RWPE2 (cell line): Measurements from ENCODE around the gene CDK5RAP3.

ENCODE experiments used
- ATAC-seq: fragments of 200-7000 bp; cut with Tn5 transposase; 3 replicates; pipeline ENCODE4 v1.9.1; 2021; ENCODE audit warnings: low read depth
- DNase-seq: peaks from one replicate; pipeline ENCODE4 v3.0.0-alpha.2; 2020; ENCODE audit warnings: low spot score
- H3K27ac ChIP-seq: fragments of 450-650 bp; 2 replicates; pipeline ENCODE4 v1.5.1; 2017; ENCODE audit warnings: mild to moderate bottlenecking; ENCODE audit not compliant: poor library complexity, severe bottlenecking
- H3K27me3 ChIP-seq: fragments of 250-450 bp; sonication (Bioruptor Pico); 2 replicates; pipeline ENCODE4 v1.5.1; 2021; ENCODE audit warnings: mild to moderate bottlenecking, moderate library complexity; ENCODE audit not compliant: insufficient read depth, poor library complexity, severe bottlenecking
- H3K36me3 ChIP-seq: fragments of 250-450 bp; sonication (Bioruptor Pico); 2 replicates; pipeline ENCODE4 v1.5.1; 2020; ENCODE audit warnings: low read depth, mild to moderate bottlenecking, moderate library complexity
- H3K4me1 ChIP-seq: fragments of 250-450 bp; sonication (Bioruptor Pico); 2 replicates; pipeline ENCODE4 v1.5.1; 2021; ENCODE audit warnings: mild to moderate bottlenecking, moderate library complexity; ENCODE audit not compliant: insufficient read depth, poor library complexity, severe bottlenecking
- H3K4me3 ChIP-seq: fragments of 250-450 bp; sonication (Bioruptor Pico); 2 replicates; pipeline ENCODE4 v1.5.1; 2021; ENCODE audit warnings: mild to moderate bottlenecking, moderate library complexity; ENCODE audit not compliant: severe bottlenecking
- H3K9me3 ChIP-seq: fragments of 250-450 bp; sonication (Bioruptor Pico); 2 replicates; pipeline ENCODE4 v1.5.1; 2021; ENCODE audit warnings: mild to moderate bottlenecking, moderate library complexity; ENCODE audit not compliant: severe bottlenecking
- TF ChIP-seq, protein P1 (sequence below): fragments of 450-650 bp; IDR thresholded peaks from one replicate; pipeline ENCODE4 v1.5.1; 2017; ENCODE audit warnings: mild to moderate bottlenecking, moderate library complexity; ENCODE audit not compliant: poor library complexity, severe bottlenecking

The CDK5RAP3 gene

GRCh38 chr17:47959825-47960655 is 10.9 kb upstream of the CDK5RAP3 start:
- Histone ChIP-seq H3K27me3 (no peaks in the 10 kb centered on the region), H3K4me3 (no peak overlapping the region), H3K27ac (no peak overlapping the region), H3K9me3 (no peaks in the 10 kb centered on the region), H3K36me3 (no peaks in the 10 kb centered on the region), H3K4me1 (peaks cover 18% of the 10 kb centered on the region)
- DNase-seq (no peak), ATAC-seq (no peak)
- TF ChIP-seq, protein P1, sequence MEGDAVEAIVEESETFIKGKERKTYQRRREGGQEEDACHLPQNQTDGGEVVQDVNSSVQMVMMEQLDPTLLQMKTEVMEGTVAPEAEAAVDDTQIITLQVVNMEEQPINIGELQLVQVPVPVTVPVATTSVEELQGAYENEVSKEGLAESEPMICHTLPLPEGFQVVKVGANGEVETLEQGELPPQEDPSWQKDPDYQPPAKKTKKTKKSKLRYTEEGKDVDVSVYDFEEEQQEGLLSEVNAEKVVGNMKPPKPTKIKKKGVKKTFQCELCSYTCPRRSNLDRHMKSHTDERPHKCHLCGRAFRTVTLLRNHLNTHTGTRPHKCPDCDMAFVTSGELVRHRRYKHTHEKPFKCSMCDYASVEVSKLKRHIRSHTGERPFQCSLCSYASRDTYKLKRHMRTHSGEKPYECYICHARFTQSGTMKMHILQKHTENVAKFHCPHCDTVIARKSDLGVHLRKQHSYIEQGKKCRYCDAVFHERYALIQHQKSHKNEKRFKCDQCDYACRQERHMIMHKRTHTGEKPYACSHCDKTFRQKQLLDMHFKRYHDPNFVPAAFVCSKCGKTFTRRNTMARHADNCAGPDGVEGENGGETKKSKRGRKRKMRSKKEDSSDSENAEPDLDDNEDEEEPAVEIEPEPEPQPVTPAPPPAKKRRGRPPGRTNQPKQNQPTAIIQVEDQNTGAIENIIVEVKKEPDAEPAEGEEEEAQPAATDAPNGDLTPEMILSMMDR, result no peak

DNA sequence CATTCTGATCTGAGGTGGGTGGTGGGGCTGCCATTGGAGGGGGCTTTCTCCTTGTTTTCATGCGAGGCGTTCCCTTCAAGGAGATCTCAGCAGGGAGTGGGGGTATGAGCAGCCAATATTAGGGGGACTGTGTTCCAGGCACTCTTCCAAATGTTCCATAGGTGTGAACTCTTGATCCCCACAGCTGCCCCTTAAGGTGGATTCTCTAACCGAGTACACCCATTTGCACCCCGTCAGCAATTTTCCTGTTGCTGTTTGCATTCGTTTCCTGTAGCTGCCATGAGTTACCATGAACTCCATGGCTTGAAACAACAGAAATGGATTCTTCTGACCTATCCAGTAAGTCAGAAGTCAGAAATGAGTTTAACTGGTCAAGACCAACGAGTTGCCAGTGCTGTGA is 9.5 kb upstream of the CDK5RAP3 start:
- H3K27me3 ChIP-seq, result no peaks in the 10 kb centered on the region
- H3K9me3 ChIP-seq, result no peaks in the 10 kb centered on the region
- TF ChIP-seq, protein P1, result no peak
- H3K27ac ChIP-seq, result no peak overlapping the region
- no peaks in the 10 kb centered on the region for H3K36me3 ChIP-seq
- peaks cover 9% of the 10 kb centered on the region for H3K4me1 ChIP-seq
- no peak overlapping the region for H3K4me3 ChIP-seq
- no peak for ATAC-seq
- DNase-seq, result no peak

DNA sequence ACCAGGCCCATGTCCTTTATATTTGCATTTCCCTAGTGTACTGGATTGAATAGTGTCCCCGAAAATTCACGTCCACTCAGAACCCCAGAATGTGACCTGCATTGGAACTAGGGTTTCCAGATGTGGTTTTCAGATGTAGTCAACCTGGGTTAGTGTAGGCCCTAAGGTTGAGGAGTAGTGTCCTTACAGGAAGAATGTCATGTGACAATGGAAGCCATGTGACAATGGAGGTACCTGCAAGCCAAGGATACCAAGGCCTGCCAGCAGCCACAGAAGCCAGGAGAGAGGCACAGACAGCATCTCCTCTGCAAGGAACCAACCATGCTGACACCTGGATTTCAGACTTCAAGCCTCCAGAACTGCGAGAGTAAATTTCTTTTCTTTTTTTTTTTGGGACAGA is 8.0 kb upstream of the CDK5RAP3 start:
- Histone ChIP-seq H3K4me3 (no peak overlapping the region), H3K9me3 (no peaks in the 10 kb centered on the region), H3K27me3 (no peaks in the 10 kb centered on the region), H3K4me1 (peaks cover 11% of the 10 kb centered on the region), H3K36me3 (no peaks in the 10 kb centered on the region), H3K27ac (no peak overlapping the region)
- DNase-seq (no peak), ATAC-seq (no peak)
- TF ChIP-seq, protein P1, result no peak

DNA sequence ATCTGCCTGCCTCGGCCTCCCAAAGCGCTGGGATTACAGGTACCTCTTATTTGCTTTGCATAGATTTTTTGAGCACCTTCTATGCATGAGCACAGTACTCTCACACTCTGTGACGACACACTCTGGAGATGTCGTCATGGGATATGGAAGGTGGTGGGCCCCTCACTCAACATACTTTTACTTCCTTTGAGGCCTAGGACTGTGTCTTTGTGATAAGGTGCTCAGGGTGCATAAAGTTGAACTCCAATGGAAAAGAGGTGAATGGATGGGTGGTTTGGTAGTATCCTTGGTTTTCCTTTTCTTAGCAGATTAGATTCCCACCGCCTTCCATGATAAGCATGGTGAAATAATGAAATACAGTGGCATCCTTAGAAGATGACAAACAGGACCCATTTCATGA is 6.1 kb upstream of the CDK5RAP3 start:
- Histone ChIP-seq H3K4me3 (no peak overlapping the region), H3K27ac (no peak overlapping the region), H3K36me3 (no peaks in the 10 kb centered on the region), H3K9me3 (no peaks in the 10 kb centered on the region), H3K4me1 (peaks cover 13% of the 10 kb centered on the region), H3K27me3 (no peaks in the 10 kb centered on the region)
- DNase-seq (no peak), ATAC-seq (no peak)
- TF ChIP-seq, protein P1, result no peak

- Histone ChIP-seq H3K27ac (peak overlapping the region; percentile 87), H3K4me1 (peaks cover 16% of the 10 kb centered on the region), H3K9me3 (no peaks in the 10 kb centered on the region), H3K36me3 (no peaks in the 10 kb centered on the region), H3K4me3 (no peak overlapping the region), H3K27me3 (no peaks in the 10 kb centered on the region)
- TF ChIP-seq, protein P1, result no peak
- ATAC-seq (no peak), DNase-seq (no peak)
Measured at GRCh38 chr17:47966079-47966519, 4.8 kb upstream of the CDK5RAP3 start.
